ENCODE data around the gene KCNAB1. TPM values are rescaled to one million over a fixed set of nuclear protein-coding genes. Genes with fewer than 3 reads are reported as not detected.

KCNAB1 gene
- total RNA-seq, 1 donor from 2014 or later = 2.1 TPM

- no peak for TF ChIP-seq CTCF (IDR thresholded peaks at IDR 0.05; ENCODE audit: unreplicated experiment)
- peaks cover 17% of the 10 kb centered on the region for H3K27me3 Mint-ChIP-seq
- no peak for DNase-seq (ENCODE audit: low spot score, unreplicated experiment)
- H3K9me3 Mint-ChIP-seq (ENCODE audit: low read depth) = no peaks in the 10 kb centered on the region
- H3K36me3 Mint-ChIP-seq (ENCODE audit: insufficient read depth) = no peaks in the 10 kb centered on the region
- peaks cover 10% of the 10 kb centered on the region for H3K4me1 Mint-ChIP-seq (ENCODE audit: low read depth)
- no peak overlapping the region for H3K27ac Mint-ChIP-seq
- H3K4me3 Mint-ChIP-seq (ENCODE audit: low read depth) = no peak overlapping the region
Measured at GRCh38 chr3:156383441-156384025, 263.2 kb downstream of the KCNAB1 start.

- no peak overlapping the region for H3K4me3 Mint-ChIP-seq (ENCODE audit: low read depth)
- no peak for TF ChIP-seq CTCF (IDR thresholded peaks at IDR 0.05; ENCODE audit: unreplicated experiment)
- no peaks in the 10 kb centered on the region for H3K9me3 Mint-ChIP-seq (ENCODE audit: low read depth)
- DNase-seq (ENCODE audit: low spot score, unreplicated experiment) = no peak
- H3K27ac Mint-ChIP-seq = no peak overlapping the region
- H3K4me1 Mint-ChIP-seq (ENCODE audit: low read depth) = no peaks in the 10 kb centered on the region
- peaks cover 24% of the 10 kb centered on the region for H3K27me3 Mint-ChIP-seq
- H3K36me3 Mint-ChIP-seq (ENCODE audit: insufficient read depth) = no peaks in the 10 kb centered on the region
Measured at GRCh38 chr3:156388497-156389448, 268.4 kb downstream of the KCNAB1 start.

- no peak for TF ChIP-seq CTCF (IDR thresholded peaks at IDR 0.05; ENCODE audit: unreplicated experiment)
- H3K36me3 Mint-ChIP-seq (ENCODE audit: insufficient read depth) = no peaks in the 10 kb centered on the region
- H3K4me3 Mint-ChIP-seq (ENCODE audit: low read depth) = no peak overlapping the region
- H3K27ac Mint-ChIP-seq = no peak overlapping the region
- peaks cover 17% of the 10 kb centered on the region for H3K27me3 Mint-ChIP-seq
- no peak for DNase-seq (ENCODE audit: low spot score, unreplicated experiment)
- H3K9me3 Mint-ChIP-seq (ENCODE audit: low read depth) = no peaks in the 10 kb centered on the region
- H3K4me1 Mint-ChIP-seq (ENCODE audit: low read depth) = no peaks in the 10 kb centered on the region
Measured at GRCh38 chr3:156389449-156389950, 269.1 kb downstream of the KCNAB1 start.

GRCh38 chr3:156390846-156391245 is 270.5 kb downstream of the KCNAB1 start:
- peaks cover 12% of the 10 kb centered on the region for H3K27me3 Mint-ChIP-seq
- H3K27ac Mint-ChIP-seq = no peak overlapping the region
- H3K4me3 Mint-ChIP-seq (ENCODE audit: low read depth) = no peak overlapping the region
- no peak for DNase-seq (ENCODE audit: low spot score, unreplicated experiment)
- TF ChIP-seq CTCF (IDR thresholded peaks at IDR 0.05; ENCODE audit: unreplicated experiment) = no peak
- no peaks in the 10 kb centered on the region for H3K36me3 Mint-ChIP-seq (ENCODE audit: insufficient read depth)
- peaks cover 2% of the 10 kb centered on the region for H3K4me1 Mint-ChIP-seq (ENCODE audit: low read depth)
- no peaks in the 10 kb centered on the region for H3K9me3 Mint-ChIP-seq (ENCODE audit: low read depth)

GRCh38 chr3:156395961-156396710 is 275.8 kb downstream of the KCNAB1 start:
- peaks cover 2% of the 10 kb centered on the region for H3K4me1 Mint-ChIP-seq (ENCODE audit: low read depth)
- no peak for DNase-seq (ENCODE audit: low spot score, unreplicated experiment)
- peaks cover 12% of the 10 kb centered on the region for H3K27me3 Mint-ChIP-seq
- no peaks in the 10 kb centered on the region for H3K36me3 Mint-ChIP-seq (ENCODE audit: insufficient read depth)
- H3K4me3 Mint-ChIP-seq (ENCODE audit: low read depth) = no peak overlapping the region
- no peaks in the 10 kb centered on the region for H3K9me3 Mint-ChIP-seq (ENCODE audit: low read depth)
- H3K27ac Mint-ChIP-seq = no peak overlapping the region
- TF ChIP-seq CTCF (IDR thresholded peaks at IDR 0.05; ENCODE audit: unreplicated experiment) = no peak

Measured in progenitor cell of endocrine pancreas (in vitro differentiated cells).